Naive thymus-derived CD8-positive, alpha-beta T cell (primary cell): ENCODE results near the gene ZNF189. TPM values are rescaled to one million over a fixed set of nuclear protein-coding genes. Genes with fewer than 3 reads are reported as not detected.

Source experiments
- ATAC-seq, 2 donors: fragments of 150-1000 bp; cut with Tn5 transposase in 1 of 2; sonication (Bioruptor Pico), chemical (Tn5 transposase) in 1 of 2; 1 replicate in 1 of 2; 2 replicates in 1 of 2; pipeline ENCODE4 v1.10.0; 2021; ENCODE audit warnings: mild to moderate bottlenecking in 2 of 2, moderate library complexity in 2 of 2
- POLR2A ChIA-PET: fragments of 350-600 bp; sonication (Branson Sonifier 250); formaldehyde crosslinking; loops from one replicate; lab custom pipeline; 2021; ENCODE audit warnings: antibody characterized with exemption; lab: Charles Lee
- DNase-seq, 10 donors: peaks; one replicate each; pipeline versions ENCODE4 v3.0.0 to v3.0.0-alpha.2; 2020 to 2022
- H3K27ac Mint-ChIP-seq, 10 donors: one replicate each; pipeline ENCODE4 v1.8.0; 2020 to 2022; ENCODE audit warnings: mild to moderate bottlenecking in 10 of 10, mixed read lengths in 10 of 10, moderate library complexity in 4 of 10, inconsistent platforms in 1 of 10
- H3K27me3 Mint-ChIP-seq, 5 donors: one replicate each; pipeline ENCODE4 v1.8.0; 2021 to 2022; ENCODE audit warnings: mixed read lengths in 5 of 5
- H3K36me3 Mint-ChIP-seq, 3 donors: one replicate each; pipeline ENCODE4 v1.8.0; 2020 to 2022; ENCODE audit warnings: mixed read lengths in 3 of 3, mild to moderate bottlenecking in 2 of 3, inconsistent platforms in 1 of 3
- H3K4me1 Mint-ChIP-seq, 4 donors: one replicate each; pipeline ENCODE4 v1.8.0; 2021 to 2022; ENCODE audit warnings: mixed read lengths in 4 of 4
- H3K4me3 Mint-ChIP-seq, 10 donors: one replicate each; pipeline ENCODE4 v1.8.0; 2020 to 2022; ENCODE audit warnings: mild to moderate bottlenecking in 10 of 10, mixed read lengths in 10 of 10, moderate library complexity in 6 of 10, inconsistent platforms in 1 of 10
- H3K9me3 Mint-ChIP-seq, 9 donors: one replicate each; pipeline ENCODE4 v1.8.0; 2020 to 2022; ENCODE audit warnings: mixed read lengths in 9 of 9, mild to moderate bottlenecking in 3 of 9, inconsistent platforms in 1 of 9, moderate library complexity in 1 of 9
- polyA plus RNA-seq, 3 donors: library from polyadenylated mRNA; unstranded; fragments of 300-500 nt; fragmentation: Illumina TruSeq; gene quantifications; one replicate each; pipeline ENCODE4 v1.2.3, GENCODE V29; 2021
- total RNA-seq, 8 experiments: library from RNA in 2 of 8; stranded (reverse) in 2 of 8; gene quantifications; one replicate each; pipeline ENCODE4 v1.2.3 and lab custom pipeline; 2021 to 2026

Gene ZNF189
- total and polyA plus RNA-seq, 5 experiments from 2014 or later: 1.4 to 26.3 (median 2.6) TPM

GRCh38 chr9:101446732-101447131 lies 48.1 kb downstream of the ZNF189 start:
- H3K27me3 Mint-ChIP-seq: peaks cover 33 to 70% (median 54%) of the 10 kb centered on the region in 5 donors
- H3K4me1 Mint-ChIP-seq: peaks cover 5 to 14% (median 11%) of the 10 kb centered on the region in 4 donors
- DNase-seq (no peak), ATAC-seq (no peak)
- H3K36me3 Mint-ChIP-seq: peaks cover 0 to under 1% (median 0%) of the 10 kb centered on the region in 3 donors
- H3K27ac Mint-ChIP-seq: no peak overlapping the region
- H3K4me3 Mint-ChIP-seq: no peak overlapping the region
- POLR2A ChIA-PET: no interaction called here
- H3K9me3 Mint-ChIP-seq: peaks cover 0 to 4% (median 0%) of the 10 kb centered on the region in 9 donors

- H3K4me3 Mint-ChIP-seq: peak overlapping the region; percentile 64 to 88 (median 74)
- H3K36me3 Mint-ChIP-seq: peaks cover 0 to 11% (median 0%) of the 10 kb centered on the region in 3 donors
- H3K27ac Mint-ChIP-seq: peak overlapping the region in 2 of 10 donors; percentile 56 to 81
- ATAC-seq (no peak), DNase-seq (no peak)
- POLR2A ChIA-PET: no interaction called here
- H3K27me3 Mint-ChIP-seq: peaks cover 31 to 53% (median 43%) of the 10 kb centered on the region in 5 donors
- H3K9me3 Mint-ChIP-seq: peaks cover 0 to 19% (median 7%) of the 10 kb centered on the region in 9 donors
- peaks cover 5 to 14% (median 11%) of the 10 kb centered on the region in 4 donors for H3K4me1 Mint-ChIP-seq
Observed at GRCh38 chr9:101448680-101449070, 50.0 kb downstream of the ZNF189 start.

GRCh38 chr9:101449071-101449721 lies 50.5 kb downstream of the ZNF189 start:
- DNase-seq: peak; percentile 25 to 72 (median 50)
- Mint-ChIP-seq H3K36me3 (peaks cover 0 to 11% (median 0%) of the 10 kb centered on the region in 3 donors), H3K27ac (peak overlapping the region in 2 of 10 donors; percentile 36 to 48), H3K9me3 (peaks cover 0 to 20% (median 7%) of the 10 kb centered on the region in 9 donors), H3K4me1 (peaks cover 5 to 14% (median 11%) of the 10 kb centered on the region in 4 donors), H3K4me3 (peak overlapping the region; percentile 64 to 88 (median 74)), H3K27me3 (peaks cover 29 to 48% (median 43%) of the 10 kb centered on the region in 5 donors)
- ATAC-seq: peak; percentile 98 to 99
- POLR2A ChIA-PET: no interaction called here

- H3K4me3 Mint-ChIP-seq: no peak overlapping the region
- peaks cover 0 to 11% (median 0%) of the 10 kb centered on the region in 3 donors for H3K36me3 Mint-ChIP-seq
- ATAC-seq (no peak), DNase-seq (no peak)
- H3K9me3 Mint-ChIP-seq: peaks cover 0 to 20% (median 7%) of the 10 kb centered on the region in 9 donors
- H3K4me1 Mint-ChIP-seq: peaks cover 5 to 14% (median 11%) of the 10 kb centered on the region in 4 donors
- H3K27ac Mint-ChIP-seq: no peak overlapping the region
- H3K27me3 Mint-ChIP-seq: peaks cover 18 to 34% (median 28%) of the 10 kb centered on the region in 5 donors
- POLR2A ChIA-PET: no interaction called here
Observed at GRCh38 chr9:101450931-101451330, 52.3 kb downstream of the ZNF189 start.

- no peak for ATAC-seq
- H3K27ac Mint-ChIP-seq: no peak overlapping the region
- H3K36me3 Mint-ChIP-seq: peaks cover 0 to 11% (median 0%) of the 10 kb centered on the region in 3 donors
- H3K27me3 Mint-ChIP-seq: peaks cover 13 to 31% (median 22%) of the 10 kb centered on the region in 5 donors
- H3K9me3 Mint-ChIP-seq: peaks cover 0 to 20% (median 7%) of the 10 kb centered on the region in 9 donors
- H3K4me1 Mint-ChIP-seq: peaks cover 5 to 14% (median 11%) of the 10 kb centered on the region in 4 donors
- POLR2A ChIA-PET: no interaction called here
- no peak for DNase-seq
- no peak overlapping the region for H3K4me3 Mint-ChIP-seq
Observed at GRCh38 chr9:101451498-101451897, 52.8 kb downstream of the ZNF189 start.

- H3K9me3 Mint-ChIP-seq: peaks cover 0 to 20% (median 7%) of the 10 kb centered on the region in 9 donors
- ATAC-seq (no peak), DNase-seq (no peak)
- H3K36me3 Mint-ChIP-seq: peaks cover 0 to 11% (median 0%) of the 10 kb centered on the region in 3 donors
- no peak overlapping the region for H3K4me3 Mint-ChIP-seq
- H3K4me1 Mint-ChIP-seq: peaks cover 2 to 8% (median 7%) of the 10 kb centered on the region in 4 donors
- POLR2A ChIA-PET: no interaction called here
- peaks cover 7 to 22% (median 10%) of the 10 kb centered on the region in 5 donors for H3K27me3 Mint-ChIP-seq
- no peak overlapping the region for H3K27ac Mint-ChIP-seq
Observed at GRCh38 chr9:101453776-101454570, 55.3 kb downstream of the ZNF189 start.

- no peak for ATAC-seq
- Mint-ChIP-seq H3K27ac (no peak overlapping the region), H3K27me3 (peaks cover 8 to 18% (median 10%) of the 10 kb centered on the region in 5 donors), H3K9me3 (peaks cover 0 to 20% (median 7%) of the 10 kb centered on the region in 9 donors), H3K36me3 (peaks cover 0 to 11% (median 0%) of the 10 kb centered on the region in 3 donors), H3K4me1 (no peaks in the 10 kb centered on the region), H3K4me3 (no peak overlapping the region)
- POLR2A ChIA-PET: no interaction called here
- DNase-seq: no peak
Observed at GRCh38 chr9:101455656-101456240, 57.1 kb downstream of the ZNF189 start.

GRCh38 chr9:101457003-101457402 lies 58.4 kb downstream of the ZNF189 start:
- Mint-ChIP-seq H3K36me3 (peaks cover 0 to 8% (median 0%) of the 10 kb centered on the region in 3 donors), H3K27me3 (peaks cover 10 to 16% (median 11%) of the 10 kb centered on the region in 5 donors), H3K4me3 (no peak overlapping the region), H3K4me1 (no peaks in the 10 kb centered on the region), H3K27ac (no peak overlapping the region), H3K9me3 (peaks cover 0 to 15% (median 2%) of the 10 kb centered on the region in 9 donors)
- ATAC-seq: no peak
- no peak for DNase-seq
- POLR2A ChIA-PET: no interaction called here

GRCh38 chr9:101458963-101459631 lies 60.4 kb downstream of the ZNF189 start:
- ATAC-seq (peak; percentile 80 to 82), DNase-seq (peak in 5 of 10 donors; percentile 7 to 47 (median 9))
- H3K27me3 Mint-ChIP-seq: peaks cover 7 to 17% (median 11%) of the 10 kb centered on the region in 5 donors
- H3K9me3 Mint-ChIP-seq: no peaks in the 10 kb centered on the region
- POLR2A ChIA-PET: no interaction called here
- no peak overlapping the region for H3K4me3 Mint-ChIP-seq
- no peaks in the 10 kb centered on the region for H3K4me1 Mint-ChIP-seq
- H3K36me3 Mint-ChIP-seq: no peaks in the 10 kb centered on the region
- H3K27ac Mint-ChIP-seq: no peak overlapping the region
